ENCODE measurements around the gene ZNF280A. TPM values are rescaled to one million over a fixed set of nuclear protein-coding genes. Genes with fewer than 3 reads are reported as not detected.
"Not testable (repeated sequence)": the region's sequence is repeated elsewhere in the genome, so short reads cannot be mapped to it uniquely, and the experiment has no call there.

The ZNF280A gene
- total RNA-seq, 1 experiment from 2014 or later = 0.81 TPM

DNA sequence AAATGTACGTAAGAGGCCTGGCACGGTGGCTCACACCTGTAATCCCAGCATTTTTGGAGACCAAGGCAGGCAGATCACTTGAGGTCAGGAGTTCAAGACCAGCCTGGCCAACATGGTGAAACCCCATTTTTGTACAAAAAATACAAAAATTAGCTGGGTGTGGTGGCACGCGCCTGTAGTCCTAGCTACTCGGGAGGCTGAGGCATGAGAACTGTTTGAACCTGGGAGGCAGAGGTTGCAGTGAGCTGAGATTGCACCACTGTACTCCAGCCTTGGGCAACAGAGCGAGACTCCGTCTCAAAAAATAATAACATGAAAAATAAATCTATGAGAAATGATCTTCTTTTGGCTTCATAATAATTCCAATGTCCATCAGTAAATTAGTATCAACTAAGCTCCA lies 9.2 kb downstream of the ZNF280A start:
- H3K27me3 ChIP-seq (ENCODE audit: insufficient read depth, low read length); H4K20me1 ChIP-seq (ENCODE audit: insufficient read depth); H3K9me2 ChIP-seq (ENCODE audit: insufficient read depth); H2AFZ ChIP-seq (ENCODE audit: low read depth, low read length, poor library complexity, severe bottlenecking); ATAC-seq; H3K4me3 ChIP-seq (replicated peaks in 1 of 2; ENCODE audit: low read depth in 1 of 2, low read length in 2 of 2); BruUV-seq (replicated peaks); DNase-seq (ENCODE audit: low read depth, low spot score); H3K9ac ChIP-seq (ENCODE audit: low read length); H3K4me2 ChIP-seq (ENCODE audit: low read length); RAD21 ChIA-PET (ENCODE audit: low non-redundant PET in 1 of 2, low total read pairs in 2 of 2, uncharacterized antibody in 2 of 2, unreplicated experiment in 2 of 2); H3K9me3 ChIP-seq (ENCODE audit: control insufficient read depth in 1 of 2, insufficient read depth in 1 of 2, low read depth in 1 of 2, low read length in 2 of 2); CTCF ChIA-PET; intact Hi-C loops (cut with micrococcal nuclease); H3K27ac ChIP-seq (ENCODE audit: low read depth, low read length): not testable (repeated sequence)
- Histone ChIP-seq H3K36me3 (ENCODE audit: control insufficient read depth in 1 of 2, insufficient read depth in 2 of 2, low read length in 2 of 2) (peaks cover 0 to 17% of the 10 kb centered on the region in 2 experiments; a peak in 1 of 4 replicates), H3K79me2 (ENCODE audit: insufficient read depth, low read length) (peaks cover 12% of the 10 kb centered on the region; the same call in 1 of the 2 replicates), H3K4me1 (ENCODE audit: control insufficient read depth in 1 of 2, insufficient read depth in 2 of 2, low read length in 2 of 2) (peaks cover 0 to 14% of the 10 kb centered on the region in 2 experiments; a peak in 3 of 4 replicates)
- POLR2A ChIA-PET = interaction anchor here (0.9 kb wide), 1 partner anchor 9 kb away, joined by 3 read pairs; the partner anchor contains the start of gene ZNF280A

- H3K4me2 ChIP-seq (ENCODE audit: low read length); ATAC-seq; H4K20me1 ChIP-seq (ENCODE audit: insufficient read depth); H3K27me3 ChIP-seq (ENCODE audit: insufficient read depth, low read length); H3K27ac ChIP-seq (ENCODE audit: low read depth, low read length); DNase-seq (ENCODE audit: low read depth, low spot score); H3K9me2 ChIP-seq (ENCODE audit: insufficient read depth); H3K4me3 ChIP-seq (replicated peaks in 1 of 2; ENCODE audit: low read depth in 1 of 2, low read length in 2 of 2); RAD21 ChIA-PET (ENCODE audit: low non-redundant PET in 1 of 2, low total read pairs in 2 of 2, uncharacterized antibody in 2 of 2, unreplicated experiment in 2 of 2); intact Hi-C loops (cut with micrococcal nuclease); H3K9me3 ChIP-seq (ENCODE audit: control insufficient read depth in 1 of 2, insufficient read depth in 1 of 2, low read depth in 1 of 2, low read length in 2 of 2); H3K9ac ChIP-seq (ENCODE audit: low read length); POLR2A ChIA-PET; BruUV-seq (replicated peaks); H2AFZ ChIP-seq (ENCODE audit: low read depth, low read length, poor library complexity, severe bottlenecking): not testable (repeated sequence)
- Histone ChIP-seq H3K79me2 (ENCODE audit: insufficient read depth, low read length) (peaks cover 13% of the 10 kb centered on the region; the same call in 1 of the 2 replicates), H3K36me3 (ENCODE audit: control insufficient read depth in 1 of 2, insufficient read depth in 2 of 2, low read length in 2 of 2) (peaks cover 0 to 18% of the 10 kb centered on the region in 2 experiments; a peak in 1 of 4 replicates), H3K4me1 (ENCODE audit: control insufficient read depth in 1 of 2, insufficient read depth in 2 of 2, low read length in 2 of 2) (peaks cover 0 to 14% of the 10 kb centered on the region in 2 experiments; a peak in 3 of 4 replicates)
- CTCF ChIA-PET = interaction anchor here (1.5 to 1.6 kb wide), 2 partner anchors 7 to 77 kb away, joined by 3 to 6 read pairs; no protein-coding TSS in a partner anchor
- TF ChIP-seq CBX3 (IDR thresholded peaks at IDR 0.05; ENCODE audit: low read depth) = peak; percentile 28; the same call in 1 of the 2 replicates
These were observed 10.2 kb downstream of the ZNF280A start for GRCh38 chr22:22509912-22510311.
